GM23338 (cell line): ENCODE data around the gene SPATA33.

Experiments used
- CTCF ChIP-seq, 2 experiments: fragments of 200-600 bp in 1 of 2; sonication (generic) in 1 of 2; conservative IDR thresholded peaks; 2 replicates each; pipeline versions ENCODE4 v1.5.1 to v1.6.1; 2016 to 2017; ENCODE audit warnings: antibody characterized with exemption in 2 of 2, low read depth in 2 of 2, mild to moderate bottlenecking in 2 of 2, moderate library complexity in 1 of 2
- ETS1 ChIP-seq: IDR thresholded peaks from 2 replicates; pipeline ENCODE4 v1.6.1; 2016; ENCODE audit warnings: antibody characterized with exemption
- EZH2 ChIP-seq: fragments of 200-600 bp; sonication (generic); IDR thresholded peaks from one replicate; pipeline ENCODE4 v1.8.0; 2017; ENCODE audit warnings: antibody characterized with exemption, mild to moderate bottlenecking, low read depth; ENCODE audit not compliant: unreplicated experiment
- EZH2phosphoT487 ChIP-seq: fragments of 200-600 bp; sonication (generic); IDR thresholded peaks from one replicate; pipeline ENCODE4 v1.8.1; 2018; ENCODE audit warnings: antibody characterized with exemption; ENCODE audit not compliant: unreplicated experiment
- JUNB ChIP-seq: IDR thresholded peaks from one replicate; pipeline ENCODE4 v1.6.1; 2016; ENCODE audit warnings: antibody characterized with exemption; ENCODE audit not compliant: unreplicated experiment
- NANOG ChIP-seq: IDR thresholded peaks from 2 replicates; pipeline ENCODE4 v1.6.1; 2016; ENCODE audit warnings: antibody characterized with exemption, borderline replicate concordance
- POLR2AphosphoS5 ChIP-seq: IDR thresholded peaks from 2 replicates; pipeline ENCODE4 v1.6.1; 2016; ENCODE audit warnings: antibody characterized with exemption, low read depth
- REST ChIP-seq: IDR thresholded peaks from one replicate; pipeline ENCODE4 v1.6.1; 2018; ENCODE audit warnings: antibody characterized with exemption; ENCODE audit not compliant: unreplicated experiment

GRCh38 chr16:89661215-89661614 is 3.6 kb downstream of the SPATA33 start:
- no peak for TF ChIP-seq CTCF (conservative IDR thresholded peaks at IDR 0.05; ENCODE audit: low read depth in 2 of 2)
- no peak for TF ChIP-seq REST
- TF ChIP-seq EZH2: no peak
- no peak for TF ChIP-seq ETS1
- no peak for TF ChIP-seq EZH2phosphoT487
- TF ChIP-seq POLR2AphosphoS5: no peak
- no peak for TF ChIP-seq JUNB
- TF ChIP-seq NANOG: no peak
